H1 (cell line): Measurements from ENCODE around the gene ANKRD66. TPM values are rescaled to one million over a fixed set of nuclear protein-coding genes. Genes with fewer than 3 reads are reported as not detected.
A peak's percentile ranks its signal among the peaks of the same experiment; 100 is the strongest.

Source experiments
- CTCF ChIA-PET: fragments of 300-600 bp; sonication (Branson Sonifier 250); formaldehyde crosslinking; loops from one replicate; lab custom pipeline; 2021; ENCODE audit not compliant: partially characterized antibody; lab: Charles Lee
- POLR2A ChIA-PET: fragments of 300-600 bp; sonication (Branson Sonifier 250); formaldehyde crosslinking; loops from one replicate; lab custom pipeline; 2021; ENCODE audit warnings: inconsistent platforms; ENCODE audit not compliant: partially characterized antibody; lab: Charles Lee
- DNase-seq, 2 experiments: peaks; one replicate each; pipeline versions ENCODE4 v3.0.0 to v3.0.0-alpha.2; 2010 to 2022; ENCODE audit warnings: low spot score in 2 of 2, low read depth in 1 of 2, mixed read lengths in 1 of 2
- FAIRE-seq: peaks from 2 replicates; lab custom pipeline; 2011; peaks lifted over from hg19 to GRCh38; lab: Jason Lieb, UNC
- H2AFZ ChIP-seq: 2 replicates; pipeline ENCODE4 v1.8.1; 2012; ENCODE audit warnings: low read length, inconsistent platforms
- H2AK5ac ChIP-seq: 2 replicates; pipeline ENCODE4 v1.6.1; 2013; ENCODE audit warnings: low read depth, low read length
- H2BK120ac ChIP-seq: replicated peaks from 2 replicates; pipeline ENCODE3; 2013; ENCODE audit warnings: low read depth, low read length, inconsistent platforms
- H2BK12ac ChIP-seq: 2 replicates; pipeline ENCODE4 v1.6.1; 2013; ENCODE audit warnings: low read depth, low read length
- H2BK15ac ChIP-seq: 2 replicates; pipeline ENCODE4 v1.6.1; 2013; ENCODE audit warnings: low read length
- H2BK20ac ChIP-seq: 2 replicates; pipeline ENCODE4 v1.6.1; 2013; ENCODE audit warnings: low read length
- H2BK5ac ChIP-seq: 2 replicates; pipeline ENCODE4 v1.6.1; 2013; ENCODE audit warnings: low read depth, low read length
- H3K14ac ChIP-seq: 2 replicates; pipeline ENCODE4 v1.6.1; 2013; ENCODE audit warnings: inconsistent platforms; ENCODE audit not compliant: insufficient read length
- H3K18ac ChIP-seq: 2 replicates; pipeline ENCODE4 v1.6.1; 2013; ENCODE audit warnings: low read length; ENCODE audit errors: extremely low read depth
- H3K23ac ChIP-seq: 2 replicates; pipeline ENCODE4 v1.6.1; 2013; ENCODE audit warnings: inconsistent platforms; ENCODE audit not compliant: insufficient read length
- H3K23me2 ChIP-seq: 2 replicates; pipeline ENCODE4 v1.6.1; 2013; ENCODE audit warnings: low read depth, low read length
- H3K27ac ChIP-seq: 2 replicates; pipeline ENCODE4 v1.6.1; 2011; ENCODE audit warnings: low read depth, low read length, inconsistent platforms
- H3K27me3 ChIP-seq, 4 experiments: replicated peaks in 1 of 4; 1 replicate in 1 of 4; 2 replicates in 3 of 4; pipeline versions ENCODE4 v1.6.1 to v1.8.1; 2011 to 2013; ENCODE audit warnings: low read length in 3 of 4, mild to moderate bottlenecking in 3 of 4, inconsistent platforms in 2 of 4, mixed read lengths in 2 of 4, moderate library complexity in 1 of 4; ENCODE audit not compliant: control insufficient read depth in 3 of 4, insufficient read depth in 3 of 4; ENCODE audit errors: extremely low read depth in 1 of 4
- H3K36me3 ChIP-seq, 4 experiments: 2 replicates each; pipeline versions ENCODE4 v1.6.1 to v1.8.1; 2011 to 2013; ENCODE audit warnings: mild to moderate bottlenecking in 4 of 4, low read length in 3 of 4, moderate library complexity in 2 of 4, control low read depth in 1 of 4, inconsistent platforms in 1 of 4; ENCODE audit not compliant: insufficient read depth in 4 of 4, control insufficient read depth in 2 of 4
- H3K4ac ChIP-seq: replicated peaks from 2 replicates; pipeline ENCODE3; 2013; ENCODE audit warnings: low read length, low read depth, mixed read lengths, inconsistent platforms; ENCODE audit not compliant: insufficient read length
- H3K4me1 ChIP-seq, 4 experiments: replicated peaks in 1 of 4; 1 replicate in 1 of 4; 2 replicates in 3 of 4; pipeline versions ENCODE4 v1.6.1 to v1.8.1; 2011 to 2013; ENCODE audit warnings: low read length in 3 of 4, inconsistent platforms in 2 of 4, mixed read lengths in 1 of 4; ENCODE audit not compliant: insufficient read depth in 4 of 4, control insufficient read depth in 3 of 4
- H3K4me2 ChIP-seq, 2 experiments: 2 replicates each; pipeline versions ENCODE4 v1.6.1 to v1.8.1; 2011 to 2013; ENCODE audit warnings: low read depth in 2 of 2, low read length in 2 of 2, control low read depth in 1 of 2, inconsistent platforms in 1 of 2, mild to moderate bottlenecking in 1 of 2; ENCODE audit not compliant: insufficient read depth in 1 of 2
- H3K4me3 ChIP-seq, 4 experiments: fragments of 200-600, 300-600 bp in 1 of 4; sonication (generic), shearing (Covaris generic), sonication (Bioruptor Twin) in 1 of 4; 2 replicates each; pipeline versions ENCODE4 v1.5.1 to v1.8.1; 2011 to 2016; ENCODE audit warnings: low read length in 4 of 4, low read depth in 3 of 4, control low read depth in 2 of 4, inconsistent platforms in 2 of 4, mild to moderate bottlenecking in 2 of 4, mixed read lengths in 1 of 4, moderate library complexity in 1 of 4; ENCODE audit not compliant: insufficient read depth in 2 of 4; ENCODE audit errors: extremely low read depth in 1 of 4
- H3K56ac ChIP-seq: replicated peaks from 2 replicates; pipeline ENCODE3; 2013; ENCODE audit warnings: low read depth, mild to moderate bottlenecking, mixed read lengths, low read length, inconsistent platforms; ENCODE audit not compliant: insufficient read length
- H3K79me1 ChIP-seq: 2 replicates; pipeline ENCODE4 v1.6.1; 2013; ENCODE audit warnings: low read depth, low read length, control low read depth
- H3K79me2 ChIP-seq, 2 experiments: 2 replicates each; pipeline versions ENCODE4 v1.6.1 to v1.8.1; 2012 to 2013; ENCODE audit warnings: low read length in 2 of 2, mild to moderate bottlenecking in 2 of 2, inconsistent platforms in 1 of 2; ENCODE audit not compliant: insufficient read depth in 2 of 2, control insufficient read depth in 1 of 2
- H3K9ac ChIP-seq, 4 experiments: replicated peaks in 1 of 4; 1 replicate in 1 of 4; 2 replicates in 3 of 4; pipeline versions ENCODE4 v1.6.1 to v1.8.1; 2011 to 2013; ENCODE audit warnings: low read depth in 3 of 4, low read length in 3 of 4, control low read depth in 2 of 4, mild to moderate bottlenecking in 2 of 4, moderate library complexity in 2 of 4, inconsistent platforms in 1 of 4; ENCODE audit errors: extremely low read depth in 1 of 4
- H3K9me3 ChIP-seq, 2 experiments: 2 replicates each; pipeline versions ENCODE4 v1.6.1 to v1.8.1; 2012 to 2013; ENCODE audit warnings: mild to moderate bottlenecking in 2 of 2, moderate library complexity in 2 of 2, control low read depth in 1 of 2, inconsistent platforms in 1 of 2, low read depth in 1 of 2, low read length in 1 of 2, mixed read lengths in 1 of 2; ENCODE audit not compliant: insufficient read depth in 2 of 2
- H4K20me1 ChIP-seq, 2 experiments: replicated peaks in 1 of 2; 2 replicates each; pipeline versions ENCODE3 to v1.8.1; 2011 to 2013; ENCODE audit warnings: inconsistent platforms in 2 of 2, low read length in 2 of 2, mild to moderate bottlenecking in 1 of 2; ENCODE audit not compliant: insufficient read depth in 2 of 2, control insufficient read depth in 1 of 2
- H4K5ac ChIP-seq: 2 replicates; pipeline ENCODE4 v1.6.1; 2013; ENCODE audit warnings: low read length, low read depth, mixed read lengths, inconsistent platforms; ENCODE audit not compliant: insufficient read length
- H4K8ac ChIP-seq: 2 replicates; pipeline ENCODE4 v1.8.0; 2013; ENCODE audit warnings: mild to moderate bottlenecking, moderate library complexity, low read length, inconsistent platforms; ENCODE audit not compliant: insufficient read depth; ENCODE audit errors: extremely low read depth
- H4K91ac ChIP-seq: replicated peaks from 2 replicates; pipeline ENCODE3; 2013; ENCODE audit warnings: low read length, mixed read lengths, inconsistent platforms; ENCODE audit not compliant: insufficient read length
- RAD21 ChIP-seq, 2 experiments: IDR thresholded peaks in 1 of 2; conservative IDR thresholded peaks in 1 of 2; 2 replicates each; pipeline ENCODE4 v1.6.1; 2011; ENCODE audit warnings: low read depth in 2 of 2, low read length in 2 of 2, improper control_type of control experiment in 1 of 2, inconsistent platforms in 1 of 2, mild to moderate bottlenecking in 1 of 2, moderate library complexity in 1 of 2
- WGBS, 2 experiments: shearing (Covaris generic) in 1 of 2; methylation state at CpG; one replicate each; pipeline versions ENCODE4 v1.1.6 to v1.1.7; 2013 to 2015; ENCODE audit warnings: low lambda C conversion rate in 2 of 2, mixed read lengths in 2 of 2, inconsistent platforms in 1 of 2, low coverage in 1 of 2, missing lambda C conversion rate in 1 of 2; ENCODE audit not compliant: insufficient replicate concordance in 2 of 2, insufficient coverage in 1 of 2, insufficient read length in 1 of 2; ENCODE audit errors: extremely low coverage in 1 of 2, missing lambda C conversion rate in 1 of 2; 5-methylcytosine and 5-hydroxymethylcytosine counted together
- polyA plus RNA-seq, 7 experiments: library from polyadenylated mRNA; depleted of rRNA in 3 of 7; stranded (reverse) in 5 of 7; unstranded in 2 of 7; fragments of >200 nt in 5 of 7; fragments of 200-250 nt in 2 of 7; gene quantifications; 1 replicate in 5 of 7; 2 replicates in 1 of 7; 4 replicates in 1 of 7; pipeline versions ENCODE4 v1.2.1 to v1.2.3, GENCODE V29; 2011 to 2013; ENCODE audit warnings: missing spikeins in 2 of 7, mixed read lengths in 2 of 7
- total RNA-seq: library from RNA; stranded (reverse); fragmentation: NEBNext Ultra II Directional; extraction: Animal tissue kit (Norgen Biotek cat#: 25700); gene quantifications from 2 replicates; pipeline ENCODE4 v1.2.1, GENCODE V29; 2021

Gene ANKRD66
- total and polyA plus RNA-seq, 2 of the 8 experiments (the other 6 are each of a cell fraction or from before 2014, with no cell fraction given) = 0.05 TPM; not detected in 1

DNA sequence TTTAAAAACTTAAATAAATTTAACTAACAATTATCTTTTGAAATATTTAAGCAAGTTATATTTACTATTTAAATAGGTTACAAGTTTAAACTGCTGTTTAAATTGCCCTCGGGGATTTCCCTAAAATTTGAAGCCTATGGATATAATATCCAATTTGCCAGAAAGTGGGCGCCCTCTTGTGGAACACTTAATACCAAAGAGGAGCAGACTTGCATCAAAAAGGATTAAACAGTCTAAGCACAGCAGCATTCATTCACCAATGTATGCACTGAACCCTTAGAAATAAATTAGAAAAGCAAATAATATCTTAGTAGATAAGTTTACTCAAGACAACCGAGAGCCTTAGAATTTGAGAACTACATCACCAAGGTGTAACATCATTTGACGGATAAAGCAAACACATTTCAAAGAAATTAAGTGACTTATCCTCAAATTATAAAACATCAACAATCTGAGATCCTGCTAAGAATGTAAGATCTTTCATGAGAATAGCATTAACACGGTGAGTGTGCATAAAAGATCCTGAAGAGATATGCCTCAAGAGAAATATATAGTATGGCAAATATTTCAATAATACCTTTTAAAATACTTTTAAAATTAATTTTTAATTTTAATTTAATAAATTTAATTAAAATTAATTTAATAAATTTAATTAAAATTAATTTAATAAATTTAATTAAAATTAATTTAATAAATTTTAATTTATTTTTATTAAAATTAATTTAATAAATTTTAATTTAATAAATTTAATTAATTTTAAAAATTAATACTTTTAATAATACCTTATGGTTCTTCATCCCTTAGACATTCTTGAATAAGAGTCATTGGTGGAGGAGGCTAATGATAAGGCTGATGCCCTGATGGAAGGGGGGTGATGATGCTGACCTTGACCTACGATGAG, 35.0 kb downstream of the ANKRD66 start:
- Histone ChIP-seq H3K4me3 (no peak overlapping the region), H2BK12ac (no peak overlapping the region), H3K79me2 (no peaks in the 10 kb centered on the region), H3K23me2 (no peaks in the 10 kb centered on the region), H3K56ac (no peak overlapping the region), H2BK5ac (no peak overlapping the region), H3K14ac (no peak overlapping the region), H2AFZ (no peak overlapping the region), H3K27ac (no peak overlapping the region), H2BK15ac (no peak overlapping the region), H3K36me3 (no peaks in the 10 kb centered on the region), H3K27me3 (no peaks in the 10 kb centered on the region), H3K18ac (no peak overlapping the region), H3K9ac (no peak overlapping the region), H4K5ac (no peak overlapping the region), H2BK120ac (no peak overlapping the region), H3K4ac (no peak overlapping the region), H3K79me1 (no peaks in the 10 kb centered on the region), H2AK5ac (no peak overlapping the region), H4K8ac (no peak overlapping the region), H4K91ac (no peak overlapping the region), H3K9me3 (no peaks in the 10 kb centered on the region), H3K4me2 (no peak overlapping the region), H2BK20ac (no peak overlapping the region), H4K20me1 (no peaks in the 10 kb centered on the region), H3K4me1 (no peaks in the 10 kb centered on the region), H3K23ac (no peak overlapping the region)
- 41% methylated on average over 6 of the region's 6 CpGs; no CpG with 5 or more reads in 1 of the 2 experiments for WGBS, 2 experiments
- FAIRE-seq (no peak), DNase-seq (no peak)
- POLR2A ChIA-PET = no interaction called here
- CTCF ChIA-PET = interaction anchor here (0.8 to 0.9 kb wide), 2 partner anchors 21 to 210 kb away, joined by 3 read pairs; no protein-coding TSS in a partner anchor
- TF ChIP-seq RAD21 (IDR thresholded peaks at IDR 0.05 in 1 of 2, conservative IDR thresholded peaks at IDR 0.05 in 1 of 2; ENCODE audit: low read depth in 2 of 2, low read length in 2 of 2) = peak; percentile 76 to 80
